Breast epithelium (tissue), 4 donors: ENCODE data around the gene HS6ST3. TPM values are rescaled to one million over a fixed set of nuclear protein-coding genes. Genes with fewer than 3 reads are reported as not detected.

Experiments used
- DNase-seq, 2 donors: peaks; one replicate each; pipeline ENCODE4 v3.0.0-alpha.2; 2019; ENCODE audit warnings: low spot score in 2 of 2
- H3K27ac ChIP-seq, 2 donors: fragments of 200-600 bp; sonication (generic) in 1 of 2; one replicate each; pipeline ENCODE4 v1.5.1; 2016 to 2019; ENCODE audit warnings: mild to moderate bottlenecking in 1 of 2
- H3K27me3 ChIP-seq, 2 donors: fragments of 200-600 bp; sonication (generic) in 1 of 2; one replicate each; pipeline versions ENCODE4 v1.5.1 to v1.6.0; 2017 to 2019; ENCODE audit warnings: control low read depth in 1 of 2, mild to moderate bottlenecking in 1 of 2
- H3K36me3 ChIP-seq: fragments of 200-600 bp; one replicate; pipeline ENCODE4 v1.5.1; 2019
- H3K4me1 ChIP-seq, 2 donors: fragments of 200-600 bp; sonication (generic); one replicate each; pipeline ENCODE4 v1.5.1; 2016 to 2019; ENCODE audit warnings: control low read depth in 1 of 2
- H3K4me3 ChIP-seq, 3 donors: fragments of 200-600 bp; sonication (generic); 1 replicate in 2 of 3; 2 replicates in 1 of 3; pipeline ENCODE4 v1.5.1; 2016 to 2019; ENCODE audit warnings: mild to moderate bottlenecking in 3 of 3, moderate library complexity in 2 of 3
- H3K9me3 ChIP-seq, 2 donors: fragments of 200-600 bp; sonication (generic) in 1 of 2; one replicate each; pipeline ENCODE4 v1.5.1; 2016 to 2019; ENCODE audit warnings: control low read depth in 1 of 2
- CTCF ChIP-seq, 3 donors: fragments of 450-650 bp; IDR thresholded peaks; one replicate each; pipeline ENCODE4 v1.5.1; 2016 to 2017; ENCODE audit warnings: antibody characterized with exemption in 3 of 3, mild to moderate bottlenecking in 3 of 3, moderate library complexity in 3 of 3
- POLR2A ChIP-seq: fragments of 450-650 bp; IDR thresholded peaks from one replicate; pipeline ENCODE4 v1.6.1; 2016; ENCODE audit warnings: antibody characterized with exemption, mild to moderate bottlenecking, moderate library complexity
- POLR2AphosphoS5 ChIP-seq, 3 donors: sonication (generic); formaldehyde crosslinking; IDR thresholded peaks; one replicate each; pipeline ENCODE4 v1.6.1; 2017; ENCODE audit warnings: antibody characterized with exemption in 3 of 3
- intact Hi-C: fragments of 100-400 bp; cut with DNase I; formaldehyde crosslinking; loops from one replicate; pipeline ENCODE4 v1.15.1; 2023; ENCODE audit warnings: low total_unique reads
- total RNA-seq, 3 donors: library from RNA; depleted of rRNA; stranded (reverse); fragments of >200 nt; gene quantifications; one replicate each; pipeline ENCODE4 v1.1.0, GENCODE V29; 2016

Gene HS6ST3
- total RNA-seq, 3 donors from 2014 or later: under 0.01 to 1.3 (median 0.59) TPM

GRCh38 chr13:96542986-96543385 is 453.1 kb downstream of the HS6ST3 start:
- DNase-seq: no peak
- no peaks in the 10 kb centered on the region for H3K9me3 ChIP-seq
- no peak for TF ChIP-seq POLR2A
- TF ChIP-seq CTCF (IDR thresholded peaks at IDR 0.05): no peak
- no peak for TF ChIP-seq POLR2AphosphoS5 (IDR thresholded peaks at IDR 0.05)
- no peaks in the 10 kb centered on the region for H3K27me3 ChIP-seq
- no peaks in the 10 kb centered on the region for H3K36me3 ChIP-seq
- no peak overlapping the region for H3K27ac ChIP-seq
- intact Hi-C loops: no loop called here
- H3K4me3 ChIP-seq: no peak overlapping the region
- H3K4me1 ChIP-seq: no peaks in the 10 kb centered on the region

DNA sequence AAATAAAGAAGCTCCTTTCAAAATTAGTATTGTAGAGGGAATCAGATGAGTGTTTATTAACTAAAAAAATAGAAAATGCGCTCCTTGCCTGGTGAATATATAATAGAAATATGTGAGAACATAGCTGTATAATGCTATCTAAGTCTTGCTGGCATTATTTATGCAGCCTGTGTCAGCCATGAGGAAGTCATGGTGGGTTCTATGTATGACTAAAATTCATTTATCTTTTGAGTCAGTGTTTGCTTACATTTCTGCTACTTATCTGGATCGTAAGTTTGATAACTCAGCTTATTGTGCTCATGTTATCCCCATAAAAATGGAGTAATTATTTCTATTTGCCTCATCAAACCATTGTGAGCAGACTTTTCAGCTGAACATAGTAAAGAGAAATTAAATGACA is 455.1 kb downstream of the HS6ST3 start:
- TF ChIP-seq POLR2AphosphoS5 (IDR thresholded peaks at IDR 0.05) (no peak), POLR2A (no peak)
- DNase-seq: no peak
- Histone ChIP-seq H3K4me1 (no peaks in the 10 kb centered on the region), H3K36me3 (no peaks in the 10 kb centered on the region), H3K4me3 (no peak overlapping the region), H3K27me3 (no peaks in the 10 kb centered on the region), H3K9me3 (no peaks in the 10 kb centered on the region), H3K27ac (no peak overlapping the region)
- intact Hi-C loops: no loop called here

DNA sequence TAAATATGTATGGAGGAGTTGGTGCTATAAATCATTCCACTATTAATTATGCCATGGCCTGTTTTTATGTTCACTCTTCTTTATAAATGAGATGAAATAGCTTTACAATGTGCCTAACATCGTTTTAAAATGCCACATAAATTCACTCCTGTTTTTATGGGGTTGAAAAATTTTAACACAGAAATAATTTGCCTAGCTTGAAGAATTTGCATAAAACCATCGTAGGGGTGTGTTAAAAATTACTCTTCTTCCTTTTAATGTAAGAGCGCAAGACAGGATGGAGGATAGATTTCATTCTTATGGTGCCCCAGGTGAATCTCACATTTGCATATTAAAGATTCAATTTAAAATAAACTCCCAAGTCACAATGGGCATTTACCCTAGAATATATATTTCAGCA is 456.6 kb downstream of the HS6ST3 start:
- H3K9me3 ChIP-seq: no peaks in the 10 kb centered on the region
- intact Hi-C loops: no loop called here
- H3K27ac ChIP-seq: no peak overlapping the region
- H3K36me3 ChIP-seq: no peaks in the 10 kb centered on the region
- H3K4me1 ChIP-seq: no peaks in the 10 kb centered on the region
- no peak overlapping the region for H3K4me3 ChIP-seq
- DNase-seq: no peak
- no peak for TF ChIP-seq POLR2AphosphoS5 (IDR thresholded peaks at IDR 0.05)
- TF ChIP-seq POLR2A: no peak
- no peak for TF ChIP-seq CTCF (IDR thresholded peaks at IDR 0.05)
- no peaks in the 10 kb centered on the region for H3K27me3 ChIP-seq

DNA sequence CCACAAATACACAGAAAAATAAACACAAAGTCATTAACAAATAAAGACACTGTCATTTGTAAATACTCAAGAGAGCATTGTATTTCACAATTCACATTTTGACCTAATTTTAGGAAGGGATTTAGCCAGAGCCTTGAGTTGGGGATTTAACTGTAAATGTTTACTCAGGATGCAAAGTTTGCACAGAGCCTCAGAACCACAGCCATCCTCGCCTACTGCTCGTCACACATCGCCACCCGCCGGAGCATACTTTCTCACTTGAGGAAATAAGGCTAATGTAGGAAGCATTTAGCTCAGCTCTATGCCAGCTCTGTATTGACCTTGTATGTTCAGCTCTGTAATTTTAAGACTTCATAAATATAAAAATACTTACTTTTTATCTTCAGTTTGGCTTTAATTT is 461.6 kb downstream of the HS6ST3 start:
- no peaks in the 10 kb centered on the region for H3K36me3 ChIP-seq
- H3K27me3 ChIP-seq: no peaks in the 10 kb centered on the region
- no peak overlapping the region for H3K27ac ChIP-seq
- no peaks in the 10 kb centered on the region for H3K9me3 ChIP-seq
- no peaks in the 10 kb centered on the region for H3K4me1 ChIP-seq
- intact Hi-C loops: no loop called here
- TF ChIP-seq POLR2A: no peak
- no peak for TF ChIP-seq POLR2AphosphoS5 (IDR thresholded peaks at IDR 0.05)
- TF ChIP-seq CTCF (IDR thresholded peaks at IDR 0.05): no peak
- H3K4me3 ChIP-seq: no peak overlapping the region
- DNase-seq: no peak

DNA sequence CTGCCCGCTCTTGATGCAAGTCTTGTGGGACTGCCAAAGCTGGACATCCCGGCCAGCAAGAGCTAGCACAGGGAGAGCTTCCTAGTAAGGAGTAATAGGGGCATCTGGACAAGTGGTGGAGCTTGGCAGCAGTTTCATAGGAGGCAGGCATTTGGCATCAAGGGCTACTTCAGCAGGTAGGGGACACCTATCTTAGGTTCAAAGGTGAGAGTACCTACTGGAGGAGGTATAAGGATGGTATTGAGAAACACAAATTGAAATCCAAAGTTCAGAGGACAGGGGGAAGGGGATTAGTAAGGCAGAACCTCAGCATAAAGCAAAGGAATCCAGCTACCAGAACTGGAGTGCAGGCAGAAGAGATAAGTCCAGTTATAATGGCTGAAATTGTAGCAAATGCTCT is 462.7 kb downstream of the HS6ST3 start:
- no peak for TF ChIP-seq POLR2A
- TF ChIP-seq POLR2AphosphoS5 (IDR thresholded peaks at IDR 0.05): no peak
- no peak for TF ChIP-seq CTCF (IDR thresholded peaks at IDR 0.05)

GRCh38 chr13:96553796-96554195 is 463.9 kb downstream of the HS6ST3 start:
- intact Hi-C loops: no loop called here
- no peaks in the 10 kb centered on the region for H3K36me3 ChIP-seq
- DNase-seq: no peak
- TF ChIP-seq POLR2AphosphoS5 (IDR thresholded peaks at IDR 0.05): no peak
- no peak for TF ChIP-seq CTCF (IDR thresholded peaks at IDR 0.05)
- no peak for TF ChIP-seq POLR2A
- no peaks in the 10 kb centered on the region for H3K9me3 ChIP-seq
- H3K4me1 ChIP-seq: no peaks in the 10 kb centered on the region
- no peak overlapping the region for H3K4me3 ChIP-seq
- H3K27me3 ChIP-seq: no peaks in the 10 kb centered on the region
- no peak overlapping the region for H3K27ac ChIP-seq

More for the DNA sequence above, 462.7 kb downstream of the HS6ST3 start:
- H3K27ac ChIP-seq: no peak overlapping the region
- no peak for DNase-seq
- no peak overlapping the region for H3K4me3 ChIP-seq
- H3K9me3 ChIP-seq: no peaks in the 10 kb centered on the region
- intact Hi-C loops: no loop called here
- no peaks in the 10 kb centered on the region for H3K27me3 ChIP-seq
- no peaks in the 10 kb centered on the region for H3K36me3 ChIP-seq
- no peaks in the 10 kb centered on the region for H3K4me1 ChIP-seq
